CD4-positive, alpha-beta T cell treated with Interleukin-21 for 1 hour (primary cell): ENCODE data around the gene STARD3NL.
A peak's percentile ranks its signal among the peaks of the same experiment; 100 is the strongest.
"Not testable (repeated sequence)": the region's sequence is repeated elsewhere in the genome, so short reads cannot be mapped to it uniquely, and the experiment has no call there.

Experiments used
- DNase-seq: peaks from one replicate; pipeline ENCODE4 v3.0.0-alpha.2; 2020

The STARD3NL gene

GRCh38 chr7:38178004-38178694 lies at the start of gene STARD3NL:
STARD3NL (plus strand) TSS chr7:38178245; CDS start chr7:38207505, 29,260 bp downstream.
- DNase-seq: peak; percentile 98

GRCh38 chr7:38129162-38129561 lies 48.9 kb upstream of the STARD3NL start:
- DNase-seq: no peak

GRCh38 chr7:38129579-38129978 lies 48.5 kb upstream of the STARD3NL start:
- no peak for DNase-seq

- no peak for DNase-seq
These were observed 39.9 kb upstream of the STARD3NL start for GRCh38 chr7:38138171-38138570.

GRCh38 chr7:38141187-38141586 lies 36.9 kb upstream of the STARD3NL start:
- DNase-seq: no peak

GRCh38 chr7:38142736-38143135 lies 35.3 kb upstream of the STARD3NL start:
- DNase-seq: no peak

GRCh38 chr7:38147005-38147404 lies 31.0 kb upstream of the STARD3NL start:
- DNase-seq: no peak

- DNase-seq: no peak
These were observed 26.5 kb upstream of the STARD3NL start for GRCh38 chr7:38151556-38151955.

- DNase-seq: no peak
These were observed 24.5 kb upstream of the STARD3NL start for GRCh38 chr7:38153515-38153914.

GRCh38 chr7:38154278-38154677 lies 23.8 kb upstream of the STARD3NL start:
- no peak for DNase-seq

GRCh38 chr7:38160003-38160571 lies 18.0 kb upstream of the STARD3NL start:
- no peak for DNase-seq

- DNase-seq: no peak
These were observed 16.0 kb upstream of the STARD3NL start for GRCh38 chr7:38162036-38162435.

- DNase-seq: no peak
These were observed 14.4 kb upstream of the STARD3NL start for GRCh38 chr7:38163671-38164070.

- no peak for DNase-seq
These were observed 9.0 kb upstream of the STARD3NL start for GRCh38 chr7:38168890-38169570.

GRCh38 chr7:38169847-38170246 lies 8.2 kb upstream of the STARD3NL start:
- no peak for DNase-seq

GRCh38 chr7:38171623-38172391 lies 6.2 kb upstream of the STARD3NL start:
- DNase-seq: no peak

- DNase-seq: not testable (repeated sequence)
These were observed 2.5 kb upstream of the STARD3NL start for GRCh38 chr7:38175547-38175946.

- no peak for DNase-seq
These were observed 433 bp upstream of the STARD3NL start for GRCh38 chr7:38177621-38178003.

GRCh38 chr7:38178695-38179344 lies 775 bp downstream of the STARD3NL start:
- DNase-seq: peak; percentile 59

GRCh38 chr7:38179776-38180226 lies 1.8 kb downstream of the STARD3NL start:
- no peak for DNase-seq

- no peak for DNase-seq
These were observed 3.1 kb downstream of the STARD3NL start for GRCh38 chr7:38181111-38181510.

- no peak for DNase-seq
These were observed 4.4 kb downstream of the STARD3NL start for GRCh38 chr7:38182450-38182849.
